Keratinocyte (primary cell): Measurements from ENCODE around the gene FBXO10. TPM values are rescaled to one million over a fixed set of nuclear protein-coding genes. Genes with fewer than 3 reads are reported as not detected.

Source experiments
- DNase-seq: peaks from one replicate; pipeline ENCODE4 v3.0.0-alpha.2; 2011; ENCODE audit warnings: low read depth, missing footprints, low spot score
- FAIRE-seq: peaks from 2 replicates; lab custom pipeline; 2011; peaks lifted over from hg19 to GRCh38; lab: Jason Lieb, UNC
- H2AFZ ChIP-seq: 2 replicates; pipeline ENCODE4 v1.6.0; 2012; ENCODE audit warnings: low read length, control low read depth, inconsistent platforms; ENCODE audit not compliant: control insufficient read depth
- H3K27ac ChIP-seq: 2 replicates; pipeline ENCODE4 v1.5.1; 2011; ENCODE audit warnings: low read length; ENCODE audit not compliant: control insufficient read depth, insufficient read depth
- H3K27me3 ChIP-seq: 3 replicates; pipeline ENCODE4 v1.6.0; 2011; ENCODE audit warnings: low read length; ENCODE audit not compliant: control insufficient read depth, insufficient read depth; ENCODE audit errors: extremely low read depth
- H3K36me3 ChIP-seq, 2 experiments: 2 replicates in 1 of 2; 3 replicates in 1 of 2; pipeline ENCODE4 v1.5.1; 2011; ENCODE audit warnings: low read length in 2 of 2, mild to moderate bottlenecking in 1 of 2; ENCODE audit not compliant: control insufficient read depth in 2 of 2, insufficient read depth in 2 of 2; ENCODE audit errors: extremely low read depth in 1 of 2
- H3K4me1 ChIP-seq: 3 replicates; pipeline ENCODE4 v1.5.1; 2011; ENCODE audit warnings: low read length; ENCODE audit not compliant: control insufficient read depth, insufficient read depth; ENCODE audit errors: extremely low read depth
- H3K4me2 ChIP-seq: 3 replicates; pipeline ENCODE4 v1.6.0; 2011; ENCODE audit warnings: low read depth, low read length; ENCODE audit not compliant: control insufficient read depth, insufficient read depth; ENCODE audit errors: extremely low read depth
- H3K4me3 ChIP-seq, 3 experiments: fragments of 200-600 bp in 1 of 3; sonication (generic) in 1 of 3; 2 replicates in 2 of 3; 3 replicates in 1 of 3; pipeline ENCODE4 v1.5.1; 2011 to 2016; ENCODE audit warnings: low read length in 3 of 3, mild to moderate bottlenecking in 3 of 3, control low read depth in 2 of 3, inconsistent platforms in 1 of 3, low read depth in 1 of 3, mixed read lengths in 1 of 3, mixed run types in 1 of 3, moderate library complexity in 1 of 3; ENCODE audit not compliant: control insufficient read depth in 2 of 3, insufficient read depth in 2 of 3; ENCODE audit errors: extremely low read depth in 1 of 3
- H3K79me2 ChIP-seq: 2 replicates; pipeline ENCODE4 v1.6.0; 2012; ENCODE audit warnings: low read length; ENCODE audit not compliant: control insufficient read depth, insufficient read depth
- H3K9ac ChIP-seq: 3 replicates; pipeline ENCODE4 v1.6.0; 2011; ENCODE audit warnings: low read length; ENCODE audit not compliant: control insufficient read depth, insufficient read depth; ENCODE audit errors: extremely low read depth
- H3K9me1 ChIP-seq: 3 replicates; pipeline ENCODE4 v1.6.0; 2011; ENCODE audit warnings: low read length; ENCODE audit not compliant: control insufficient read depth, insufficient read depth; ENCODE audit errors: extremely low read depth
- H3K9me3 ChIP-seq: 2 replicates; pipeline ENCODE4 v1.5.1; 2012; ENCODE audit warnings: low read depth, low read length; ENCODE audit not compliant: control insufficient read depth
- H4K20me1 ChIP-seq: 3 replicates; pipeline ENCODE4 v1.6.0; 2011; ENCODE audit warnings: low read length; ENCODE audit not compliant: control insufficient read depth, insufficient read depth; ENCODE audit errors: extremely low read depth
- EZH2 ChIP-seq: IDR thresholded peaks from one replicate; pipeline ENCODE4 v1.6.1; 2012; ENCODE audit warnings: inconsistent platforms, mild to moderate bottlenecking, low read length, moderate library complexity
- dilution Hi-C: fragments of 300-500 bp; cut with MboI; formaldehyde crosslinking; loops from one replicate; pipeline ENCODE4 v1.7.0; 2020; ENCODE audit warnings: low sequenced_read_pairs; ENCODE audit not compliant: extremely low pct_ligation_motif_present
- polyA plus RNA-seq, 5 experiments: library from polyadenylated mRNA; depleted of rRNA in 3 of 5; stranded (reverse) in 3 of 5; stranded (forward) in 1 of 5; unstranded in 1 of 5; fragments of >200 nt; gene quantifications; 1 replicate in 1 of 5; 2 replicates in 3 of 5; 3 replicates in 1 of 5; pipeline versions ENCODE4 v1.2.1 to v1.2.3, GENCODE V29; 2011 to 2012; ENCODE audit warnings: missing spikeins in 2 of 5, low read depth in 1 of 5, low replicate concordance in 1 of 5
- TF ChIP-seq, protein P1 (sequence below), 3 experiments: IDR thresholded peaks in 1 of 3; conservative IDR thresholded peaks in 1 of 3; optimal IDR thresholded peaks in 1 of 3; 2 replicates in 2 of 3; 3 replicates in 1 of 3; pipeline versions ENCODE3 to v1.5.1; 2011; ENCODE audit warnings: low read length in 3 of 3, mild to moderate bottlenecking in 3 of 3, moderate library complexity in 2 of 3, control low read depth in 1 of 3, inconsistent platforms in 1 of 3; ENCODE audit not compliant: insufficient read depth in 2 of 3; ENCODE audit errors: extremely low read depth in 1 of 3

Gene FBXO10
- polyA plus RNA-seq, 1 donor (not counting 4 experiments of a cell fraction or from before 2014, with no cell fraction given): 4.1 TPM

DNA sequence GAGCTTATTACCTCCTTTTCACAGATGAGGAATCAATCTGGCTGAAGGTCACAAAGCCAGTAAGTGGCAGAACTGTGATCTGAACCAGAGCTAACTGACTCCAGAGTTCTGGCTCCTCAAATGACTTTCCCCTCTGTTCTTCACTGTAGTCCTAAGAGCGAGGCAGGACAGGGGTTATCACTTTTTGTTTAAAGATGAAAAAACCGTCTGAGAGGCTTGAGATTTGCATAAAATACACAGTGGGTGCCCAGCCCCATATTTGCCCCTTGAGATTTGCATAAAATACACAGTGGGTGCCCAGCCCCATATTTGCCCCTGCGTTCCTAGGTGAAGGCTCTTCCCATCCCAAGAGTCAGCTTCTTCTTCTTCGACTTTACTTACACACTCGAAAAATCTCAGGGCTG, 667 bp downstream of the FBXO10 start:
- H3K4me3 ChIP-seq: peak overlapping the region; percentile 79 to 81 (median 80)
- H4K20me1 ChIP-seq: no peaks in the 10 kb centered on the region
- H3K9me1 ChIP-seq: no peaks in the 10 kb centered on the region
- TF ChIP-seq, protein P1, sequence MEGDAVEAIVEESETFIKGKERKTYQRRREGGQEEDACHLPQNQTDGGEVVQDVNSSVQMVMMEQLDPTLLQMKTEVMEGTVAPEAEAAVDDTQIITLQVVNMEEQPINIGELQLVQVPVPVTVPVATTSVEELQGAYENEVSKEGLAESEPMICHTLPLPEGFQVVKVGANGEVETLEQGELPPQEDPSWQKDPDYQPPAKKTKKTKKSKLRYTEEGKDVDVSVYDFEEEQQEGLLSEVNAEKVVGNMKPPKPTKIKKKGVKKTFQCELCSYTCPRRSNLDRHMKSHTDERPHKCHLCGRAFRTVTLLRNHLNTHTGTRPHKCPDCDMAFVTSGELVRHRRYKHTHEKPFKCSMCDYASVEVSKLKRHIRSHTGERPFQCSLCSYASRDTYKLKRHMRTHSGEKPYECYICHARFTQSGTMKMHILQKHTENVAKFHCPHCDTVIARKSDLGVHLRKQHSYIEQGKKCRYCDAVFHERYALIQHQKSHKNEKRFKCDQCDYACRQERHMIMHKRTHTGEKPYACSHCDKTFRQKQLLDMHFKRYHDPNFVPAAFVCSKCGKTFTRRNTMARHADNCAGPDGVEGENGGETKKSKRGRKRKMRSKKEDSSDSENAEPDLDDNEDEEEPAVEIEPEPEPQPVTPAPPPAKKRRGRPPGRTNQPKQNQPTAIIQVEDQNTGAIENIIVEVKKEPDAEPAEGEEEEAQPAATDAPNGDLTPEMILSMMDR (optimal IDR thresholded peaks at IDR 0.05 in 1 of 3, IDR thresholded peaks at IDR 0.05 in 1 of 3, conservative IDR thresholded peaks at IDR 0.05 in 1 of 3; ENCODE audit: extremely low read depth in 1 of 3, insufficient read depth in 2 of 3, low read length in 3 of 3): no peak
- no peak for TF ChIP-seq EZH2
- H2AFZ ChIP-seq: peak overlapping the region; percentile 79
- no peak overlapping the region for H3K27ac ChIP-seq
- DNase-seq: no peak
- no peaks in the 10 kb centered on the region for H3K79me2 ChIP-seq
- peak overlapping the region; percentile 96 for H3K4me2 ChIP-seq
- H3K9ac ChIP-seq: peak overlapping the region; percentile 75
- FAIRE-seq: no peak
- dilution Hi-C loops: loop anchor here (25.0 kb wide), 1 partner anchor 88 kb away; the partner anchor contains the start of gene POLR1E
- H3K27me3 ChIP-seq: no peaks in the 10 kb centered on the region
- peaks cover 11% of the 10 kb centered on the region for H3K4me1 ChIP-seq
- H3K9me3 ChIP-seq: no peaks in the 10 kb centered on the region
- peaks cover 0 to 3% of the 10 kb centered on the region in 2 experiments for H3K36me3 ChIP-seq

DNA sequence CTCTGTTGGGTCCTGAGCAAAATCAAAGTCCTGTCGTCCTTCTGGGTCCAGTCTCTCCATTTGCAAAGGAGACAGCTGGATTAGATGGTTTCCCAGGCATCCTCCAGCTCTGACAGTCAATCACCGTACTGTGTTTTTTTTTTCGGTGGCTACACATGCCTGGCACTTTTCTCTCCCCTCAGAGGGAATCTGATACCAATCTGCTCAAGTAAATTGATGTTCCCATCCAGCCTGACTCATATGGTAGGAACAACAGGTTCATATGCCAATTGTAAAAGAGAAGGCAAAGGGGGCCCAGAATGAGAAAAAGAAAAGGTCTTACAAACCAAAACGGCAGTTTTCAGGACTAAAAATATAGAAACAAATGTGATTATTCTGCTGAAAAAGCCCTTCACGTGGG, 1.2 kb downstream of the FBXO10 start:
- Histone ChIP-seq H3K27me3 (no peaks in the 10 kb centered on the region), H3K9ac (no peak overlapping the region), H3K4me1 (peaks cover 11% of the 10 kb centered on the region), H3K79me2 (no peaks in the 10 kb centered on the region), H4K20me1 (no peaks in the 10 kb centered on the region), H3K9me3 (no peaks in the 10 kb centered on the region), H3K36me3 (peaks cover 0 to under 1% of the 10 kb centered on the region in 2 experiments), H3K9me1 (no peaks in the 10 kb centered on the region), H3K27ac (no peak overlapping the region), H3K4me2 (peak overlapping the region; percentile 96), H3K4me3 (peak overlapping the region in 1 of 3 experiments; percentile 81), H2AFZ (no peak overlapping the region)
- DNase-seq (no peak), FAIRE-seq (no peak)
- dilution Hi-C loops: loop anchor here (25.0 kb wide), 1 partner anchor 88 kb away; the partner anchor contains the start of gene POLR1E
- TF ChIP-seq, protein P1 (optimal IDR thresholded peaks at IDR 0.05 in 1 of 3, IDR thresholded peaks at IDR 0.05 in 1 of 3, conservative IDR thresholded peaks at IDR 0.05 in 1 of 3; ENCODE audit: extremely low read depth in 1 of 3, insufficient read depth in 2 of 3, low read length in 3 of 3): no peak
- no peak for TF ChIP-seq EZH2
